AG04450 (cell line): Measurements from ENCODE around the gene SLC35F4. TPM values are rescaled to one million over a fixed set of nuclear protein-coding genes. Genes with fewer than 3 reads are reported as not detected.
"Not testable (repeated sequence)": the region's sequence is repeated elsewhere in the genome, so short reads cannot be mapped to it uniquely, and the experiment has no call there.

Source experiments
- CTCF ChIA-PET: fragments of 300-600, 350-600 bp; formaldehyde crosslinking; extraction: SDS; loops from one replicate; lab custom pipeline; 2022; ENCODE audit warnings: antibody characterized with exemption, inconsistent platforms; lab: Charles Lee
- POLR2A ChIA-PET: fragments of 350-600 bp; formaldehyde crosslinking; extraction: SDS; loops from one replicate; lab custom pipeline; 2021; ENCODE audit warnings: antibody characterized with exemption, inconsistent platforms; lab: Yijun Ruan, JAX
- DNase-seq: peaks from one replicate; pipeline ENCODE4 v3.0.0-alpha.2; 2011; ENCODE audit warnings: low read depth, low spot score
- H3K27ac ChIP-seq: one replicate; pipeline ENCODE4 v1.5.1; 2012; ENCODE audit warnings: low read depth, low read length, control low read depth
- H3K27me3 ChIP-seq: one replicate; pipeline ENCODE4 v1.6.0; 2012; ENCODE audit warnings: low read length; ENCODE audit not compliant: control insufficient read depth, insufficient read depth
- H3K4me3 ChIP-seq: 2 replicates; pipeline ENCODE4 v1.5.1; 2011; ENCODE audit warnings: mild to moderate bottlenecking, low read depth, low read length, control low read depth
- H3K9me3 ChIP-seq: 2 replicates; pipeline ENCODE4 v1.5.1; 2012; ENCODE audit warnings: low read length; ENCODE audit not compliant: control insufficient read depth, insufficient read depth
- CTCF ChIP-seq: IDR thresholded peaks from 2 replicates; pipeline ENCODE4 v1.5.1; 2011; ENCODE audit warnings: low read depth, low read length, control low read depth, inconsistent platforms
- polyA plus RNA-seq: library from polyadenylated mRNA; depleted of rRNA; stranded (reverse); fragments of >200 nt; gene quantifications from 2 replicates; pipeline ENCODE4 v1.2.3, GENCODE V29; 2011

The SLC35F4 gene
- polyA plus RNA-seq, 1 experiment, result not detected

GRCh38 chr14:57729208-57730187 lies 136.4 kb downstream of the SLC35F4 start:
- no peak for TF ChIP-seq CTCF
- no peak overlapping the region for H3K27ac ChIP-seq
- ChIA-PET POLR2A (no interaction called here), CTCF (no interaction called here)
- H3K9me3 ChIP-seq, result no peaks in the 10 kb centered on the region
- no peaks in the 10 kb centered on the region for H3K27me3 ChIP-seq
- no peak overlapping the region for H3K4me3 ChIP-seq
- no peak for DNase-seq

DNA sequence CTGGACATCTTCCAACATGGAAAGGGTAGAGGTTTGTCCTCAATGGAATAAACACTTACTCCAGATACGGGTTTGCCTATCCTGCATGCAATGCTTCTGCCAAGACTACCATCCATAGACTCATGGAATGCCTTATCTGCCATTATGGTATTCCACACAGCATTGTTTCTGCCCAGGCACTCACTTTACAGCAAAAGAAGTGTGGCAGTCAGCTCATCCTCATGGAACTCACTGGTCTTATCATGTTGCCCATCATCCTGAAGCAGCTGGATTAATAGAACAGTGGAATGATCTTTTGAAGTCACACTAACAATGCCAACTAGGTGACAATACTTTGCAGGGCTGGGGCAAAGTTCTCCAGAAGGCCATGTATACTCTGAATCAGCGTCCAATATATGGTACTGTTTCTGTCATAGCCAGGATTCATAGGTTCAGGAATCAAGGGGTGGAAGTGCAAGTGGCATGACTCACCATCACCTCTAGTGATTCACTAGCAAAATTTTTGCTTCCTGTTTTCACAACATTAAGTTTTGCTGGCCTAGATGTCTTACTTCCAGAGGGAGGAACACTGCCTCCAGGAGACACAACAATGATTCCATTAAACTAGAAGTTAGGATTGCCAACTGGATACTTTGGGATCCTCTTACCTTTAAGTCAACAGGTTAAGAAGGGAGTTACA lies 140.4 kb downstream of the SLC35F4 start:
- Histone ChIP-seq H3K4me3 (no peak overlapping the region), H3K27me3 (no peaks in the 10 kb centered on the region), H3K9me3 (no peaks in the 10 kb centered on the region; the same call in 1 of the 2 replicates), H3K27ac (no peak overlapping the region)
- no peak for TF ChIP-seq CTCF
- ChIA-PET CTCF (no interaction called here), POLR2A (no interaction called here)
- DNase-seq, result no peak

DNA sequence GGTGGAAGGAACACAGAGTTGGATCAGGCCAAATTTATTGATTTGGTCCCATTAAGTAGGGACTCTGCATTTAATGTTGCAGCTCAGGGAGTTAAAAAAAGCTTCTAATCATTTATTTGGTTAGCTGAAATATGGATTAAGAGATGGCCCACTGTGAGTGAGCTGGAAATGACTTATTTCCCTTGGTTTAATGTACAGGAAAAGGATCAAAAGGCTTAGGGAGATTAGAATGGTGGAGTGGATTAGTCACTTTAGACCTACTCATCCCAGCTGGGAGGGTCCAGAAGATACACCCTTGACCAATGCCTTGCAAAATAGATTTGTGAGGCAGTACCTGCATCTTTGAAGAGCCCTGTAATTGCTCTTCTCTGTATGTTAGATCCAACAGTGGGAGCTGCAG lies 143.8 kb downstream of the SLC35F4 start:
- POLR2A ChIA-PET, H3K4me3 ChIP-seq, H3K9me3 ChIP-seq, H3K27ac ChIP-seq, CTCF ChIA-PET, H3K27me3 ChIP-seq, DNase-seq: not testable (repeated sequence)

DNA sequence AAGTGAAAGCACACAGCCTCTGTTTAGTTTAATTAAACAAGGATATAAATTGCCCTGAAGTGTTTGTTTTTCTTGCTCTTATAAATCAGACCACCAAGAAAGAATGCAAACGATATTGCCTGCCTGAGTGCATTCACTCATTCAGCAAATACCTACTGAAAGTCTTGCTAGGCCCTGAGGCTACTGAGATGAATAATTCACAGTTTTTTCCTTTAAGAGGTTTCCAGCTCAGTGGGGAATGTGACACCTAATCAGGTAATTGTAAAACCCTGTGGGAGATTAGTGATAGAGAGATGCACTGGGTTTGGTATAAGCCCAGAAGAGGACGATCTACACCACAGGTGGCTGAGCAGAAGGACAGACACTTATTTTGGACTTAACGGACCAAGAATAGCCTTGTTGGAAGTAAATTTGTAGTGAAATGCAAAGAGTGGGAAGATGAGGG lies 151.4 kb downstream of the SLC35F4 start:
- peaks cover 7% of the 10 kb centered on the region; the same call in 1 of the 2 replicates for H3K9me3 ChIP-seq
- no peak for TF ChIP-seq CTCF
- H3K27ac ChIP-seq, result no peak overlapping the region
- H3K27me3 ChIP-seq, result no peaks in the 10 kb centered on the region
- H3K4me3 ChIP-seq, result no peak overlapping the region
- CTCF ChIA-PET, result no interaction called here
- DNase-seq, result no peak
- POLR2A ChIA-PET, result no interaction called here

DNA sequence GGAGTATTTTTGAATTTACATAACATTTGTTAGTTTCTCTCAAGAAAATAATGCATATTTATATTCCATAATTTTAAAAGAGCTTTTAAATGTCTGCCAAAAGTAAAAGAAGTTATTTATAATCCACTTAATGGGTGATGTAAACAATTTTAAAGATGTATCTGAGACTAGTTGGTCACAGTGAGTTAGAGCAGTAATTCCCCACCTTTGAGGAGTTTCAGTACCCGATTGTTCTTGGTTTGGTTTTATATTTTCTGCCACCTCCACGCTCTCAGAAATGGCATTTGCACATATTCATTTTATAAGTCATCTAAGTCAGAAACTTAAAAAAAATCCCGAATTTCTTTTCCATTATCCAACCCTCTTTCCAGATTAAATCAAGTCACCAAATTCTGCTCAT lies 153.2 kb downstream of the SLC35F4 start:
- no peak overlapping the region for H3K4me3 ChIP-seq
- H3K27ac ChIP-seq, result no peak overlapping the region
- peaks cover 7% of the 10 kb centered on the region for H3K9me3 ChIP-seq
- ChIA-PET POLR2A (no interaction called here), CTCF (no interaction called here)
- DNase-seq, result no peak
- H3K27me3 ChIP-seq, result no peaks in the 10 kb centered on the region
- TF ChIP-seq CTCF, result no peak
